HG03575 (cell line): ENCODE results near the gene BLOC1S4.
"Not testable (repeated sequence)": the region's sequence is repeated elsewhere in the genome, so short reads cannot be mapped to it uniquely, and the experiment has no call there.

Experiments
- ATAC-seq: cut with Tn5 transposase; IDR thresholded peaks from one replicate; pipeline ENCODE4 v1.9.1; 2021; ENCODE audit not compliant: unreplicated experiment, insufficient number of reproducible peaks, low FRiP score; ENCODE audit errors: extremely low read depth

BLOC1S4 gene

DNA sequence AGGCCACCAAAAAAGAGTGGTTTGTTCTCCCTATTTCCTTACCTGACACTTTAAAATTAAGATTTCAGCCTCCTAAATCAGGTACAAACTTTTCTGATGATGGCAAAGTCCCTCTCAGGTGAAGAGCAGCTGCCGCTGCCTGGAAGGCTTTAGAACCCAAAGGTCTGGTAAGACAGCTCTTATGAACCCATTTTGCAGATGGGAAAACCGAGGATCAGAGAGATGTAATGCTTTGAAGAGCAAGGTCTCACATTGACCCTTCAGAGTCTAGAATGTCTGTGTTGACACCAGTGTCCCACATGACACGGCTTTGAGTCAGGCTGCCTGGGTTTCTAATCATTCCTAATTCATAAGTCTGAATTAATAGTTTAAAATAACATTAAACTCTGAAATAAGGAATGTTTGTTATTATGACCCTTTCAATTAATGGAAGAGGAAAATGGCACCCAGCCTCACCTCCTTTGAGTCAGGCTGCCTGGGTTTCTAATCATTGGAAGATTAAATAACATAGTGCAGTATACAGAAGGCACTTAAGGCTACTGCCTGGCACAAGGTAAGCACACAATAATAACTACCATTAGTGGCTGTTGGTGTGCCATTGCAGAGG is 38.6 kb downstream of the BLOC1S4 start:
- ATAC-seq: no peak

DNA sequence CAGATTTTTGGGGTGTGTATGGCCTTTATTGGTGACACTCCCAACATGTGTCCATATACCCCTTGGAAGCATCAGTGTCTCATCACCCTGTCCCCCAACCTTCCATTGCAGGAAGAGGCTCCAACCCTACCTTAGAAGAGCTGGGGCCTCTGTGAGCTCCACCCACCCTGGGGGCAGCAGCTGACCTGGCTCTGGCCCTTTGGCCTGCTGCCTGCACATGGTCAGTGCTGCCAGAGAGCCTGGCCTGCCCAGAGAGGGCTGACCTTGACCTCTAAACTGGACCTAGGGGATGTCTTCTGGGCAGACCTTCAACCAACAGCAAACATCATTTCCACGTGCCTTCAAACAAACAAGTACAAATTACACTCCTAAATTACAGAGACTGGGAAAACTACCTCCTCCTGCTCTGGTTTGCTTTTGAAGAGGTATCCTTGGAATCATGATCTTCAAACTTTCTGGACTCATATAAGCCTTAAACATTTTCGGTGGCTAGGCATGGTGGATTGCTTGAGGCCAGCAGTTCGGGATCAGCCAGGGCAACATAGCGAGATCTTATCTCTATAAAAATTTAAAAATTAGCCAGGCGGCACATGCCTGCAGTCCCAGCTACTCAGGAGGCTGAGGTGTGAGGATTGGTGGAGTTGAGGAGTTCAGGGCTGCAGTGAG is 39.2 kb downstream of the BLOC1S4 start:
- no peak for ATAC-seq

DNA sequence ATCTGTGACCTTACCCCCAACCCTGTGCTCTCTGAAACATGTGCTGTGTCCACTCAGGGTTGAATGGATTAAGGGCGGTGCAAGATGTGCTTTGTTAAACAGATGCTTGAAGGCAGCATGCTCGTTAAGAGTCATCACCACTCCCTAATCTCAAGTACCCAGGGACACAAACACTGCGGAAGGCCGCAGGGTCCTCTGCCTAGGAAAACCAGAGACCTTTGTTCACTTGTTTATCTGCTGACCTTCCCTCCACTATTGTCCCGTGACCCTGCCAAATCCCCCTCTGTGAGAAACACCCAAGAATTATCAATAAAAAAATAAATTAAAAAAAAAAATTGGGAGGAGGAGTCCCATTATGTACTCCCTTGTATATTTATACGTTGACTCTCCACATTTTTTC is 40.4 kb downstream of the BLOC1S4 start:
- not testable (repeated sequence) for ATAC-seq

DNA sequence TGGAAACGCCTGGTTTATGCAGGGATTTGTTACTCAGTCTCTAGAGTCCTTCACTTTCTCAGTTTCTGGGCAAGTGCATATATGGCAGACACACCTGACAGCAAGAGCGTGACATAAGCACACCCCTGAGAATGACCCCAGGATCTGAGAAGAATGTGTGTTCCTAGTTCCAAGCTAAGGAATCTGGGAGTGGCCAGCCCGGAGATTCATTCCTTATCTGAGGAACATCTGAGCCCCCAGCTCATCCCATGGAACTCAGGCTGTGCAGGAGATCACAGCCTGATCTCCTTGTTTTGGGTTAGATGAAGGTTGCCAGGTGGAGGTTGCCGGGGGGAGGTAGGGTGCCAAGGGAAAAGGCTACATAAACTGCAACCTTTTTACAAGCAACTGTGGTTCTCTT is 42.8 kb downstream of the BLOC1S4 start:
- ATAC-seq: no peak

DNA sequence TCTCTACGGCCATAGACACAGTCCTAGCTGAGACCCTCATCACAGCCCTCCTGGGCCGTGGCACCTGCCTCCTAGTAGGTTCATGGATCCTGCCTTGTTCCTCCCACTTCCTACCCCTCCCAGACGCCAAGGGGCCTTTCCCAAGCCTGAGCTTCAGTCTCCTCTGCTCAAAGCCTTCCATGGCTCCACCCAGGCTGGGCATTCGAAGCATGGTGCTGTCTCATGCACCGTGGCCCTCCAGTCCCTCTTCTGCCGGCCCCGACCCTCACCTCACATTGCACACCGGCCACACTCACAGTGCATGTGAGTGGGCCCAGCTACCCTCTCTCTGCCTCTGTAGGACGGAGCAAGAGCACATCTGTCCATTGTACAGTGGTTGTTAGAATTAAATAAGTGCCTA is 44.9 kb downstream of the BLOC1S4 start:
- no peak for ATAC-seq

DNA sequence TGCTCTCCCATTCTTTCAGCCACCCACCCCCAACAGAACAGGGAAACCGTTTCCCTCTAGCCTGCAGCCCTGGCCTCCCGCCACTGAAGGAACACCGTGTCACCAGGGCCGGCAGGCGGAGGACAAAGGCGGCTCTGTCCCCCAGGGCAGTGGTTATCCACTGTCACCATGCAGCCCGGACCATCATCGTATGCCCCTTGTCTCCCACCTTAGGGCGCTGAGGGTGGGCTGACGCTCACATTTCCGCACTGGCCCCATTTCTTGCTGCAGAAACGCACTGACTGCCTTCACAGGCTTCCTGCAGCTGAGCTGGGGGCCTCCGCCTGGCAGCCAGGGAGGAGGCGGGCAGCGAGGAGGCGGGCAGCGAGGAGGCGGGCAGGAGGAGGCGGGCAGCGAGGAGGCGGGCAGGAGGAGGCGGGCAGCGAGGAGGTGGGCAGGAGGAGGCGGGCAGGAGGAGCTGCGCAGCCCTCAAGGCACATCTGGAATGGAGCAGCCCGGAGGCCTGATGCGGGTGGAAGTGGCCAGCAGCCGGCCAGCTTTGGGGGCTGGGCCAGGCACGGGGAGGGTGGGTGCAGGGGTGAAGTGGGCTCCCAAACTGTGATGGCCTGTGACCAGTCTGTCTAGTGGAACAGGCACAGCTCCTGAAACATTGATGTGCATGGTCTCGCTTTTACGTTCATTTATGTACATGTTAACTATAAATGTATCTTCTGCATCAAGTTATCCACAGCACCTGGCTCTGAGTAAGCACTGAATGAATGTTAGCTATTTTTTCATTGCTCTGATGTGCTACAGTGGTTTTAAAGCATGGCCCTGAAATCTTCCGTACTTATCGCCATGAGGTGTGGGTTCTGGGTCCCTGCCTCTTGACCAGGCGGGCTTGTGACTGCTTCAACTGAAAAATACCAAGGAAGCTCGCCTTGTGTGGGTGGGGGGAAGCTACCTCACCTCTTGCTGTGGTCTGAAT is 46.0 kb downstream of the BLOC1S4 start:
- ATAC-seq: no peak

DNA sequence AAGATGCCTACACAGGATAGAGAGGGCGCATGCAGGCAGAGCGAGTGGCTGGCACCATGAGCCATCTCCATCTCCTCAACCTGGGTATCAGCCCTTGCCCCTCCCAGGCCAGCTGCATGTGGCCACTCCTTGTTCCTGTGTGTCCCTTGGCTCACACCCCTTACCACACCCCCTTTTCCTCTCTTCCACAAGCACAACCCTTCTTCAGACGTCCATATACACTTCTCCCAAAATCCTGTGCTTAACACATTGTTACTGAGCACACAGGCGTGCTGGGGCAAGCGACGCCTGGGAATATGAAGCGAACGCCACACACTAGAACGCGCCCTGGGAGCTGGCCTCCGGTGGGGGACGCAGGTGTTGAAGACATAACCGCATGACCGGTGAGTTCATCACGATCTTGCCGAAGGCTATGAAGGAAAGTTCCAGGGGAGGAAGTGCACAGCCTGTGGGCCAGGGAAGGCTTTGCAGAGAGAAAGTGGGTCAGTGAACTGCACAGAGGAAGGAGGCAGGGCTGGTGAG is 47.4 kb downstream of the BLOC1S4 start:
- ATAC-seq: no peak

DNA sequence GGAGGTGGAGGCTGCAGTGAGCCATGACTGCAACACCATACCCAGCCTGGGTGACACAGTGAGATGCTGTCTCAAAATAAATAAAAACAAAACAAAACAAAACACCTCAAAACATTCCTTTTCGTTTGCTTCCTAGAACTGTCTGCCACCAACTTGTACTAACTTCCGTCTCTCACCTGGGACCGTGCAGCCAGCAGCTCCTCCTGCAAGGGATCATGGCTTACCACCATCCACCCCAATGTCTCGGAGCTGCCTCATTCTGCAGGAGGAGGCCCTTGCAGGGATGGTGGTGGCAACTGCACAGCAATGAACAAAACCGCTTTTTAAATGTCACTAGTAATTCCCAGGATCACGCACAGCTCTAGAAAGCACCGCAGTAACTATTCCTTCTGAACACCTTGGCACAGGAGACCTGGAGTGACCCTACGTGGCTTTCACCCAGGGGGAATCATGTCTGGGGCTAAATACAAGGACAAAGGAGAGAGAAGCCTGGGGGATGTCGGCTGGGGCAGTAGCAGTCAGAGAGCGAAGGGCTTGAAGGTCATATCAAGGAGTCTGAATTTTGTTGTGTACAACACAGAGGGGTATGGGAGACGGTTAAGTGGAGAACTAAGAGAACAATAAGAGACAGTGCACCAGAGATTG is 49.1 kb downstream of the BLOC1S4 start:
- no peak for ATAC-seq

DNA sequence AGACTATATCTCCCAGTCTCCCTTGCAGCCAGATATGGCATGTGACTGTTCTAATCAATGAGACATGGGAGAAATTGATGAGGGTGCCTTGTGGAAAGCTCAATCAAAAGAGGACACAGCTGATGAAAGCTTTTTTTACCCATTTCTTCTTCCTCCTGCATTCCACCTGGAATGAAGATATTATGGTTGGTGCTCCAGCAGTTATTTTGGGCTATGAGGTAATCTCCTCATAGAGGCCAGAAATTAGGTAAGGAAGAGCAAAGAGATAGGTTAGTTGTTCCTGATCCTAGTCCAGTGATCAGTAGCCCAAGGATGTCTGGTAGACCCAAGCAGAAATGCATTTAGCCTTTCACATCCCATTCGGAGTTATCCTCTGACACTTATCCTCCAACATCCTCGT is 49.7 kb downstream of the BLOC1S4 start:
- no peak for ATAC-seq
